IPS-18a (cell line): Measurements from ENCODE around the gene CDH4.

Experiments
- H3K27ac ChIP-seq: one replicate; pipeline ENCODE4 v1.5.1; 2013; ENCODE audit warnings: low read length
- H3K27me3 ChIP-seq: one replicate; pipeline ENCODE4 v1.6.1; 2013; ENCODE audit warnings: mild to moderate bottlenecking, low read length; ENCODE audit not compliant: control insufficient read depth, insufficient read depth
- H3K36me3 ChIP-seq: one replicate; pipeline ENCODE4 v1.6.1; 2013; ENCODE audit warnings: low read depth, low read length; ENCODE audit not compliant: control insufficient read depth
- H3K4me1 ChIP-seq: one replicate; pipeline ENCODE4 v1.6.1; 2013; ENCODE audit warnings: low read depth, low read length; ENCODE audit not compliant: control insufficient read depth
- H3K4me3 ChIP-seq: one replicate; pipeline ENCODE4 v1.5.1; 2013; ENCODE audit warnings: low read length
- H3K9ac ChIP-seq: one replicate; pipeline ENCODE4 v1.6.1; 2013; ENCODE audit warnings: mild to moderate bottlenecking, low read length, moderate library complexity
- H3K9me3 ChIP-seq: one replicate; pipeline ENCODE4 v1.6.1; 2013; ENCODE audit warnings: low read depth, low read length; ENCODE audit not compliant: control insufficient read depth

Gene CDH4

DNA sequence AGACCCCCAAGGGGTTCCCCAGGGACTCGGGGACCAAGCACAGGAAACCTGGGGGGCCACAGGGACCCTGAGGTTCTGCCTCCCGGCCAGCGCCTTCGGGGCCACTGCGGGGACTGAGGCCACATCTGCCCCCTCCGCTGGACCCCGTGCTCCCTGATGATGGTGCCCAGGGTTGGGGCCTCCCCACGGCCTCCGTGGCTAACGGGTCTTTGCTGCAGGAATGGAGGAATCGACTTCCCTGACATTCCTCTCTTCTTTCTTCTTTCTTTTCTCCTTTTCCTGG lies 483.4 kb downstream of the CDH4 start:
- H3K36me3 ChIP-seq = no peaks in the 10 kb centered on the region
- no peaks in the 10 kb centered on the region for H3K9me3 ChIP-seq
- H3K4me1 ChIP-seq = no peaks in the 10 kb centered on the region
- no peak overlapping the region for H3K4me3 ChIP-seq
- H3K27ac ChIP-seq = no peak overlapping the region
- H3K9ac ChIP-seq = no peak overlapping the region
- no peaks in the 10 kb centered on the region for H3K27me3 ChIP-seq

DNA sequence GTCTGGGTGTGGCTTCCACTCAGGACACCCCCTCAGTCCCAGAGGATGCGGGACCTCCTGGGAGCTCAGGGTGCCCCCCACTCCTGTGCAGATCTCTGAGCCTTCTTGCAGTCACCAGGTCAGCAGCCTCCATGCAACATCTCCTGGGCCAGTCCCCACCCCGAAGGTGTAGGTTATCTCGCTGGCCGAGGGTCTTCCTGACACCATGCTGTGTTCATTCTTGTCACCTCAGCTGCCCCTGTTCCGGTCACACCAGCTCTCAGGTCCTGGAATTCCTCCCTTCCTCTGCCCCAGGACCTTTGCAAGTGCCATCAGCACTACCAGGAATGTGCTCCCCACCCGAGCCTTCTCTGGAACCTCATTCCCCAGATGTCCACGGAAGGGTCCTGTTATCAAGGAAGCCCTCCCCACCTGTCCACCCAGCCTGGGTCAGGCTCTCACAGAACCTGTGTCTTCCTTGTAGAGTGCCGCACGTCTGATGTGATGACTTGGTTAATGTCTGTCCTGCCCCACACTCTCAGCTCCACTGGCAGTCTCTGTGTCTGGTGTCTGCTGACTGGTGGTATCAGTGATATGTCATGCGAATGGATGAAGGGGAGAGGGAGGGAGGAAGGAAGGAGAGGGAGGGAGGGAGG lies 484.1 kb downstream of the CDH4 start:
- Histone ChIP-seq H3K27me3 (no peaks in the 10 kb centered on the region), H3K36me3 (no peaks in the 10 kb centered on the region), H3K27ac (no peak overlapping the region), H3K9ac (no peak overlapping the region), H3K4me1 (no peaks in the 10 kb centered on the region), H3K4me3 (no peak overlapping the region), H3K9me3 (no peaks in the 10 kb centered on the region)

DNA sequence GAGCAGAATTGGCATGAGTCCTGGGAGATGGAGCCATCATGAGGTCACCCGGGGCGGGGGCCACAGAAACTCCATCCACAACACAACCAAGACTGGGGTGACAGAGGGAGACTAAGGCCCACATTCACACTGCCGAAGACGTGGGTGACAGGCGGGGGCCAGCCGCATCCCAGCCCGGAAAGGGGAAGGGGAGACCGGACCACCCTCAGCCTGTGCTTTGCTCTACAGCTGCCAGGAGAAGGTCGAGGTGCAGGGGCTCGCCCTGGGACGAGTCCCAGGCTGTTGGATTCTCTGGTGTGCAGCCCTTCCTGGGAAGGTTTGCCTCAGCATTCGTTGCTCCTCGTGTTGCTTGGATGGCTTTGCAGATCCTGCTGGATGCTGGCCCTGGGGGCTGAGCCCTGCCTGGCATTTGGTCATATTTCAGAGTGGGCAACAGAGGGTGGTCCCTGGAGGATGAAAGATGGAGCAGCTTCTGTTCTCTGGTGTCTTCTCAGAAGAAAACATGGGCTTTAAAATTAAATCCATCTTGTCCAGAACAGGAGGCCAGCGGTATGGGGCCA lies 484.8 kb downstream of the CDH4 start:
- H3K9ac ChIP-seq = no peak overlapping the region
- no peak overlapping the region for H3K27ac ChIP-seq
- H3K4me1 ChIP-seq = no peaks in the 10 kb centered on the region
- H3K36me3 ChIP-seq = no peaks in the 10 kb centered on the region
- no peak overlapping the region for H3K4me3 ChIP-seq
- no peaks in the 10 kb centered on the region for H3K9me3 ChIP-seq
- no peaks in the 10 kb centered on the region for H3K27me3 ChIP-seq

DNA sequence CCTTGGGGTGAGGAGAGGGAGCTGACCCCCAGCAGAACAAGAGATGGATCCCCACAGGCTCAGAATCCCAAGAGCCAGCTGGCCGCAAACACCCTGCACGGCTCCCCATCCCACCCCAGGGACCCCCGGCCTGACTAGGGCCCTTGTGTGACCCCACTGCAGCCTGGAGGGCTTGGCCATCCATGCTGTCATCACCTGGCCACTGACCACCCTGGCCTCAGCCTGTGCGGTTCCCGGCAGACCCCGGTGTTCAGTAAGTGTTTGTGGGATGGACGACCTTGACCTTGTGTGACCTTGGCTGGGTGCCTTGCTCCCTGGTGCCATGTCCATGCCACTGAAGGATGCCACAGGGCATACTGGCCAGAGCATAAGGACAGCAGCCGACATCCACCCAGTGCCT lies 485.3 kb downstream of the CDH4 start:
- no peaks in the 10 kb centered on the region for H3K27me3 ChIP-seq
- H3K4me1 ChIP-seq = no peaks in the 10 kb centered on the region
- H3K4me3 ChIP-seq = no peak overlapping the region
- no peaks in the 10 kb centered on the region for H3K36me3 ChIP-seq
- H3K27ac ChIP-seq = no peak overlapping the region
- H3K9ac ChIP-seq = no peak overlapping the region
- H3K9me3 ChIP-seq = no peaks in the 10 kb centered on the region

DNA sequence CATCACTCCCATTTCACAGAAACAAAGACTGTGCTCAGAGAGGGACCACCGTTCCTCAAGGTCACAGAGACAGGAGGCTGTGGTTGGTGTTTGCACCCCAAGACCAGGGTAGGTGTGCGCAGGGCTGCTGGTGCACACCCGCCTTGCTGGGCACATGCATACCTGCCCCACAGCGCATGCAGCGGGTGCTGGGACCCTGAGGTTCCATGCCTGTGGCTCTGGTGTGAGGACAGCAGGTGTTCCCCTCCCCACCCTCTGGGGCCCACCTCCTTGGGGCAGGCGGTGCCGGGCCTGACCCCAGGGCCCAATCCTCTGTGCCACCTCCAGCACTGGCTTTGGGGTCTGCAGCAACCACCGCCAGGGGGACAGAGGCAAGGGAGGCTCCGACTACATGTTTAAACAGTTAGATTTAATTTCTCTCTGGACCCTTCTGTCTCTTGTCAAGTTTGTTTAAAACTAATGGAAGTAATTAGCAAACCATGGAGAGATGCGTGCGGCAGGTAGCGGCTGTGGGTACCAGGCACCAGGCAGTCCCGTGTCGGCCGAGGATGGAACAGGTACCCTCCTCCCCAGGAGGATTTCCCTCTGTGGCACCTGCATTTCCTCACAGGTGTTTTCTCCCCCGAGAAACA lies 485.9 kb downstream of the CDH4 start:
- Histone ChIP-seq H3K27me3 (no peaks in the 10 kb centered on the region), H3K36me3 (no peaks in the 10 kb centered on the region), H3K4me3 (no peak overlapping the region), H3K4me1 (no peaks in the 10 kb centered on the region), H3K27ac (no peak overlapping the region), H3K9ac (no peak overlapping the region), H3K9me3 (no peaks in the 10 kb centered on the region)

DNA sequence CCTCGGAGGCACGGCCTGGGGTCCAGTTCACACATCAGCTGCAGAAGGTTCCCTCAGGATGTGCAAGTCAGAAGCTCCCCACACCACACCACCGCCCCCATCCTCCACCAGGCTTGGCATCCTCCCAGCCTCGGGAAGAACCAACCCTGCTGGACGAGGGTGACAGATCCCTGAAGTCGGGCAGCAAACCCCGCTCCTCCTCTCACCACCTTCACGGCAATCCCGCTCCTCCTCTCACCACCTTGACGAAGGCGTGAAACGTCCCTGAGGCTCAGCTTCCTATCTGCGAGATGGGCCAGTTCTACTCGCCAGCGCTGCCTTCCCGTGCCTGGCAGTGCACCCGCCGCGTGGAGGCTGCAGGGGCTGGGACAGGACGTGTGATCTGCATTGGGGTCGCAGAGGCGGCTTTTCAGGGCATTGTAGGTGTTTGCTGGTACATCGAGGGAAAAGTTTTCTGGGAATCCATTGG lies 486.6 kb downstream of the CDH4 start:
- no peak overlapping the region for H3K9ac ChIP-seq
- no peaks in the 10 kb centered on the region for H3K9me3 ChIP-seq
- H3K4me1 ChIP-seq = no peaks in the 10 kb centered on the region
- H3K36me3 ChIP-seq = no peaks in the 10 kb centered on the region
- no peak overlapping the region for H3K27ac ChIP-seq
- H3K27me3 ChIP-seq = no peaks in the 10 kb centered on the region
- H3K4me3 ChIP-seq = no peak overlapping the region

DNA sequence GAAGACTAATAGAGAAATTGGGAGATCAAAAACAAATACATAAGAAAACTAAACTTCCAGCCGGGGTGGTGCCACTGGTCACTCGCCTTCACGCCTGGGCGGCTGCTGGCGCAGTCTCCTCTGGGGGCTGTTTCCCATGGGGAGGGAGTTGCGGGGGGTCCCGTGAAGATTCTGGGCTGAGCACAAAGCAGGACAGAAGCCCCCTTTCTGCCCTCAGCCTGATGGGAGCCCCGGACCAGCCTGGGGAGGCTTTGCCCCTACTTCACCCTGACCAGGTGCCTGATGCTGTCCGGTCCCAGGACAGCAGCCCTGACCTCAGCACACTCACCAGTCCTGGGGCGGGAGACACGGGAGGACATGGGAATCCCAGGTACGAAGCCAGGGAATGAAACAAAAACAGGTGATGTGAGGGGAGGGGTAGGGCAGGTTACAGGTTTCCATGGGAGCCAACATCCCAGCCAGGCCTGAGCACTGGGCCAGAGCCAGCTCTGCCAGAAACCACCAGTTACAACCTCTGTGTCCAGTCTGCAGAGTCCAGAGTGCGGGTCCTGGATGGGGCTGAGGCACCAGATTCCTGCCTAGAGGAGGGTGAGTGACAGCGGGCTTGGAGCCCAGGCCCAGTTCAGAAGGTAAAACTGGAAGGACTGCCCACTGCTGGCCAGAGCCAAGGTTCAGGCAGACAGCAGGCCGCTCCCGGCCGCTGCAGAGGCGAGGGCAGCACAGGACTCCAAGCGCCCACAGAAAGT lies 487.2 kb downstream of the CDH4 start:
- Histone ChIP-seq H3K9me3 (no peaks in the 10 kb centered on the region), H3K9ac (no peak overlapping the region), H3K4me1 (no peaks in the 10 kb centered on the region), H3K27me3 (no peaks in the 10 kb centered on the region), H3K4me3 (no peak overlapping the region), H3K36me3 (no peaks in the 10 kb centered on the region), H3K27ac (no peak overlapping the region)

DNA sequence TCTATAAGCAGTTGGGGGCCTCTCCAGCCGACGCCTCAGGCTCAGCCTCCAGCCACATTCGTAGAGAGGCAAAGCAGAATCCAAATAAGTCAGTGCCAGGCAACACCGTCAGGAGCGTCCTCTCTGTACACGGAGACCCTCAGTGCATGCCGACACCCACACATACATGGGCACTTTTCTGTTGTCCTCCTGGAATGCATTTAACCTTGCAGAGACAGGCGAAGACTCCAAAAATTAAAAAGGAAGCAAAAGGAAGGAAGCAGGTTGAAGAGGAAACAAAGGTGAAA lies 487.7 kb downstream of the CDH4 start:
- Histone ChIP-seq H3K9me3 (no peaks in the 10 kb centered on the region), H3K27me3 (no peaks in the 10 kb centered on the region), H3K4me1 (no peaks in the 10 kb centered on the region), H3K27ac (no peak overlapping the region), H3K36me3 (no peaks in the 10 kb centered on the region), H3K9ac (no peak overlapping the region), H3K4me3 (no peak overlapping the region)

DNA sequence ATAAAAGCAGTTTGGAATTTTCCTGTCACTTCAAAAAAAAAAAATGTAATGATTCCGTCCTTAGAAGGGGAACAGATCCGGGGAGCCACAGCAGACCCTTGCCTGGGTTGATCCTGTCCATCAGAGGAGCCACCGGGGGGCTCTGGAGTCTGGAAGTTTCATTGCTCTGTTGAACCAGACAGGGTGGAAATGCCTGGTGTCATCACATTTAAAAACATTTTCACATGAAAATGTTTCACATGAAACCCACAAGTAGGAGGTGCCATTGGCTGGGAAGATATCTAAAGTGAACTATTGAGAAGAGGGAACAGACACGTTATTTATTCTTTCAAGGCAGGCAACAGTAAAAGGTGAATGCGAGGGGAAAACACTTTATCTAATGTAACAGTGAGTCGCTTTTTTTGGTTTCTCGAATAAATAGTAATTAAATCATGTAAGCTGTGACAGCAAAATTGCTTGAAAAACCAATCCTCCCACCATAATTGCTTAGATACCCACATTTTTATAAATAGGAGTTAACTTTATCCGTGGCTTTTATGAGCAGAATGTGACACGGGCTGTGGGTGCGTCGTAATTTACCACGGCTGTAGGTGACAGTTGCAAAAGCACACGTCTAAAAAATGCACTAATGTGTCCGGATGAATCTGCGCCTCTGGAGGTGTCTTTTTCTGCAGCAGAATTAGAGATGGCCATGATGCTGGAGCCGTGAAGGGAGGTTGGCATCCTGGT lies 490.2 kb downstream of the CDH4 start:
- Histone ChIP-seq H3K4me3 (no peak overlapping the region), H3K4me1 (no peaks in the 10 kb centered on the region), H3K27ac (no peak overlapping the region), H3K27me3 (no peaks in the 10 kb centered on the region), H3K36me3 (no peaks in the 10 kb centered on the region), H3K9ac (no peak overlapping the region), H3K9me3 (no peaks in the 10 kb centered on the region)

DNA sequence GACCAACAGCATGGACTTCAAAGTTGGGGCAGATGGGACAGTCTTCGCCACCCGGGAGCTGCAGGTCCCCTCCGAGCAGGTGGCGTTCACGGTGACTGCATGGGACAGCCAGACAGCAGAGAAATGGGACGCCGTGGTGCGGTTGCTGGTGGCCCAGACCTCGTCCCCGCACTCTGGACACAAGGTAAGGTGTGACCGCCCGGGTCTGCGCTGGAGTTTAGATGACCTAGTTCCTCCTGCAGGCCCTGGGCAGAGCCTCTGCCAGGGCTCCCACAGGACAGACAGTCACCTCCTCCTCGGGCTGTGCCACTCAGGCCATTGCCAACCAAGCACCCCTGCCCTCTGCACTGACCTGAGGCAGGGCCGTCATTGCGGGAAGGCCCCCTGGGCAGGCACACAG lies 491.5 kb downstream of the CDH4 start:
- H3K9ac ChIP-seq = no peak overlapping the region
- no peaks in the 10 kb centered on the region for H3K27me3 ChIP-seq
- no peaks in the 10 kb centered on the region for H3K36me3 ChIP-seq
- H3K9me3 ChIP-seq = no peaks in the 10 kb centered on the region
- H3K4me3 ChIP-seq = no peak overlapping the region
- no peaks in the 10 kb centered on the region for H3K4me1 ChIP-seq
- H3K27ac ChIP-seq = no peak overlapping the region

DNA sequence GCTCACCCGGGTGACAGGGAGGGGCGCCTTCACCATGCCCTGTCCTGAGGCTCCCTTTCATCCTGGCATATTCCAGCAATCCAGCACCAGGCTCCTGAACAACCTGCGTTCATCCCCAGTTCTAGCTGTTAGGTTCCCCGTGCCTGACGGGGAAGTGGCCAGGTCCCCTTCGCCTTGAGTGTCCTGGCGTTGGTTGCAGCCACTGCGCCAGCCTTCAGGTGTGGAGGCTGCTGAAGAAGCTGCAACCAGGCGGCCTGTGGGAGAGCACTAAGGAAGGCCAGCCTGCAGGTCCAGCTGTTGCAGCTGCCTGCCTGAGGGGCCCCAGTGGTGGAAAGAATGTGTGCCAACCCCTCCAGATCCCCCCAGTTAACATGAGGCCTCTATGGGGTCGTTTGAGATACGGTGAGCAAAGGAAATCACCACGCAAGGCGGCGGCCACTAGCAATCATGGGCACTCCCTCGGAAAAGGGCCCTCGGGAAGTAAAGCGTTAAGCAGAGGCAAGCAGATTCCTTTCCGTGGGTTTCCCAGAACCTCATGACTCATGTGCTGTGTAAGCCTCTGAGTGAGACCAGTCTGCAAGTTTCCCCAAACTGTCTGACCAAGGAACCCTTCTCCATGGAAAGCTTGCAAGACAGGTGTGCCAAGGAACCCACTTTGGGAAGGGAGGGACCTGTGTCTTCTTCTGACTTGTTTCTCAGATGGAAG lies 492.8 kb downstream of the CDH4 start:
- Histone ChIP-seq H3K9me3 (no peaks in the 10 kb centered on the region), H3K4me3 (no peak overlapping the region), H3K27ac (no peak overlapping the region), H3K27me3 (no peaks in the 10 kb centered on the region), H3K9ac (no peak overlapping the region), H3K36me3 (no peaks in the 10 kb centered on the region), H3K4me1 (no peaks in the 10 kb centered on the region)
